C1 segment of cervical spinal cord (tissue), 14 donors: ENCODE measurements around the gene PYURF.
A peak's percentile ranks its signal among the peaks of the same experiment; 100 is the strongest.

Experiments used
- DNase-seq, 14 donors: peaks; one replicate each; lab custom pipeline; 2025; lab: John Stamatoyannopoulos, UW

The PYURF gene

GRCh38 chr4:88523325-88524129 is at the start of gene PYURF:
Gene PYURF, minus strand, starts transcription at chr4:88523776. Its CDS starts 76 bp downstream, at chr4:88523700.
- DNase-seq = peak; percentile 33 to 95 (median 88)

- DNase-seq = no peak
Measured at GRCh38 chr4:88570001-88570400, 46.4 kb upstream of the PYURF start.

- DNase-seq = no peak
Measured at GRCh38 chr4:88567591-88567990, 44.0 kb upstream of the PYURF start.

- DNase-seq = no peak
Measured at GRCh38 chr4:88549815-88550214, 26.2 kb upstream of the PYURF start.

- peak in 2 of 14 donors; percentile 16 to 35 for DNase-seq
Measured at GRCh38 chr4:88539322-88540068, 15.9 kb upstream of the PYURF start.

- no peak for DNase-seq
Measured at GRCh38 chr4:88537709-88538108, 14.1 kb upstream of the PYURF start.

- no peak for DNase-seq
Measured at GRCh38 chr4:88535090-88535755, 11.6 kb upstream of the PYURF start.

GRCh38 chr4:88533937-88534750 is 10.6 kb upstream of the PYURF start:
- DNase-seq = no peak

GRCh38 chr4:88533088-88533790 is 9.7 kb upstream of the PYURF start:
- DNase-seq = no peak

GRCh38 chr4:88531549-88531948 is 8.0 kb upstream of the PYURF start:
- DNase-seq = no peak

- no peak for DNase-seq
Measured at GRCh38 chr4:88528861-88529260, 5.3 kb upstream of the PYURF start.

- DNase-seq = no peak
Measured at GRCh38 chr4:88527787-88528186, 4.2 kb upstream of the PYURF start.

- DNase-seq = peak in 1 of 14 donors; percentile 6
Measured at GRCh38 chr4:88526221-88526815, 2.7 kb upstream of the PYURF start.

GRCh38 chr4:88524171-88524570 is 595 bp upstream of the PYURF start:
- peak in 1 of 14 donors; percentile 13 for DNase-seq

GRCh38 chr4:88522702-88523324 is 763 bp downstream of the PYURF start:
- DNase-seq = peak in 6 of 14 donors; percentile 11 to 52 (median 26)

- no peak for DNase-seq
Measured at GRCh38 chr4:88518911-88519310, 4.7 kb downstream of the PYURF start.

GRCh38 chr4:88517825-88518224 is 5.8 kb downstream of the PYURF start:
- no peak for DNase-seq

- DNase-seq = no peak
Measured at GRCh38 chr4:88516746-88517145, 6.8 kb downstream of the PYURF start.

GRCh38 chr4:88514557-88515511 is 8.7 kb downstream of the PYURF start:
- DNase-seq = no peak
